ENCODE measurements around the gene CNIH4.

DNA sequence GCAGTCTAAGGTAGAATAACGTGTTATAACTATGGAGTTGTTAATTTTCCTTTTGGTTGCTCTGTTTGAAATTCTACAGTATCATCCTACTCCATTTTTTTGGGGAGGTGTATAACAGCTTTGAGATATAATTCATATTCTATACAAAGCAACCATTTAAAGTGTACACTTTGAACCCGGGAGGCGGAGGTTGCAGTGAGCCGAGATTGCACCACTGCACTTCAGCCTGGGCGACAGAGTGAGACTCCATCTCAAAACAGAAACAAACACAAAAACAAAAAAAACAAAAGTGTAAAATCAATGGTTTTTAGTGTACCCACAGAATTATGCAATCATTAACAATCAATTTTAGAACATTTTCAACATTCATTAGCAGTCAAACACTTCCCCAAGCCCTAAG lies 33.8 kb downstream of the CNIH4 start:
- TF ChIP-seq POLR2A (IDR thresholded peaks at IDR 0.05; ENCODE audit: low read length) (no peak), GATA1 (IDR thresholded peaks at IDR 0.05; ENCODE audit: low read depth, low read length) (no peak)

Data from erythroblast (primary cell).